Osteoblast (primary cell): ENCODE data around the gene DUS3L. TPM values are rescaled to one million over a fixed set of nuclear protein-coding genes. Genes with fewer than 3 reads are reported as not detected.

Source experiments
- DNase-seq: peaks from one replicate; pipeline ENCODE4 v3.0.0; 2011; ENCODE audit warnings: low spot score, mixed read lengths; ENCODE audit not compliant: insufficient read length; ENCODE audit errors: missing footprints
- H2AFZ ChIP-seq: 2 replicates; pipeline ENCODE4 v1.6.0; 2011; ENCODE audit warnings: mild to moderate bottlenecking, low read length
- H3K27ac ChIP-seq: 2 replicates; pipeline ENCODE4 v1.5.1; 2011; ENCODE audit warnings: mild to moderate bottlenecking, low read depth, low read length, moderate library complexity
- H3K27me3 ChIP-seq: 2 replicates; pipeline ENCODE4 v1.6.0; 2012; ENCODE audit warnings: mild to moderate bottlenecking, control low read depth, inconsistent platforms, low read length, moderate library complexity; ENCODE audit not compliant: insufficient read depth
- H3K36me3 ChIP-seq: 2 replicates; pipeline ENCODE4 v1.5.1; 2011; ENCODE audit warnings: mild to moderate bottlenecking, low read length, control low read depth, moderate library complexity; ENCODE audit not compliant: insufficient read depth
- H3K4me1 ChIP-seq: 2 replicates; pipeline ENCODE4 v1.5.1; 2011; ENCODE audit warnings: mild to moderate bottlenecking, low read length, control low read depth, moderate library complexity; ENCODE audit not compliant: insufficient read depth
- H3K4me2 ChIP-seq: 2 replicates; pipeline ENCODE4 v1.6.0; 2011; ENCODE audit warnings: mild to moderate bottlenecking, low read length; ENCODE audit not compliant: insufficient read depth
- H3K4me3 ChIP-seq: fragments of 200-600 bp; sonication (generic); 3 replicates; pipeline ENCODE4 v1.5.1; 2012; ENCODE audit warnings: mild to moderate bottlenecking, low read length, inconsistent platforms; ENCODE audit not compliant: insufficient read depth
- H3K79me2 ChIP-seq: 2 replicates; pipeline ENCODE4 v1.6.0; 2012; ENCODE audit warnings: mild to moderate bottlenecking, low read length, control low read depth, inconsistent platforms; ENCODE audit not compliant: insufficient read depth
- H3K9me3 ChIP-seq: 2 replicates; pipeline ENCODE4 v1.5.1; 2011; ENCODE audit warnings: low read depth, low read length, control low read depth
- H4K20me1 ChIP-seq: 2 replicates; pipeline ENCODE4 v1.6.0; 2012; ENCODE audit warnings: mild to moderate bottlenecking, low read length, control low read depth; ENCODE audit not compliant: insufficient read depth
- CTCF ChIP-seq: IDR thresholded peaks from 2 replicates; pipeline ENCODE4 v1.5.1; 2011; ENCODE audit warnings: mild to moderate bottlenecking, low read depth, low read length, moderate library complexity; ENCODE audit errors: extremely low read depth
- total RNA-seq: library from RNA; depleted of rRNA; stranded (reverse); fragments of >200 nt; gene quantifications from 2 replicates; pipeline ENCODE4 v1.2.3, GENCODE V29; 2012

DUS3L gene
- total RNA-seq, 1 donor = 30.0 TPM

GRCh38 chr19:5800361-5801270 is 9.7 kb upstream of the DUS3L start:
- no peak for DNase-seq
- Histone ChIP-seq H3K27me3 (peaks cover 16% of the 10 kb centered on the region), H2AFZ (no peak overlapping the region)

GRCh38 chr19:5799247-5800241 is 8.6 kb upstream of the DUS3L start:
- Histone ChIP-seq H3K9me3 (no peaks in the 10 kb centered on the region), H4K20me1 (no peaks in the 10 kb centered on the region), H3K4me1 (peaks cover 5% of the 10 kb centered on the region), H3K79me2 (no peaks in the 10 kb centered on the region), H3K4me2 (no peak overlapping the region), H3K36me3 (no peaks in the 10 kb centered on the region), H3K4me3 (no peak overlapping the region), H2AFZ (no peak overlapping the region), H3K27ac (no peak overlapping the region), H3K27me3 (peaks cover 11% of the 10 kb centered on the region)
- no peak for TF ChIP-seq CTCF
- no peak for DNase-seq

More at GRCh38 chr19:5800361-5801270, 9.7 kb upstream of the DUS3L start:
- H3K9me3 ChIP-seq = no peaks in the 10 kb centered on the region
- peaks cover 5% of the 10 kb centered on the region for H3K4me1 ChIP-seq
- no peaks in the 10 kb centered on the region for H3K36me3 ChIP-seq
- H4K20me1 ChIP-seq = no peaks in the 10 kb centered on the region
- no peak for TF ChIP-seq CTCF
- H3K79me2 ChIP-seq = no peaks in the 10 kb centered on the region
- H3K4me2 ChIP-seq = no peak overlapping the region
- no peak overlapping the region for H3K4me3 ChIP-seq
- no peak overlapping the region for H3K27ac ChIP-seq

GRCh38 chr19:5798244-5798643 is 7.3 kb upstream of the DUS3L start:
- Histone ChIP-seq H3K79me2 (no peaks in the 10 kb centered on the region), H3K27ac (no peak overlapping the region), H3K4me2 (no peak overlapping the region)

More at GRCh38 chr19:5798244-5798643, 7.3 kb upstream of the DUS3L start:
- Histone ChIP-seq H2AFZ (no peak overlapping the region), H3K9me3 (no peaks in the 10 kb centered on the region), H3K36me3 (no peaks in the 10 kb centered on the region), H3K4me1 (no peaks in the 10 kb centered on the region), H3K4me3 (no peak overlapping the region), H3K27me3 (peaks cover 6% of the 10 kb centered on the region), H4K20me1 (no peaks in the 10 kb centered on the region)
- no peak for TF ChIP-seq CTCF
- DNase-seq = no peak
